WI38 (cell line): Measurements from ENCODE around the gene PKHD1.

Source experiments
- H3K4me3 ChIP-seq: 2 replicates; pipeline ENCODE4 v1.5.1; 2011; ENCODE audit warnings: low read depth, mild to moderate bottlenecking, control low read depth, low read length
- CTCF ChIP-seq: IDR thresholded peaks from 2 replicates; pipeline ENCODE4 v1.5.1; 2012; ENCODE audit warnings: low read depth, mild to moderate bottlenecking, control low read depth, low read length

Gene PKHD1

GRCh38 chr6:52117352-52117751, 29.9 kb upstream of the PKHD1 start:
- TF ChIP-seq CTCF, result no peak
- no peak overlapping the region for H3K4me3 ChIP-seq

- TF ChIP-seq CTCF, result no peak
- no peak overlapping the region for H3K4me3 ChIP-seq
These were observed 29.2 kb upstream of the PKHD1 start for GRCh38 chr6:52116605-52116948.

GRCh38 chr6:52115891-52116604, 28.6 kb upstream of the PKHD1 start:
- H3K4me3 ChIP-seq, result no peak overlapping the region
- no peak for TF ChIP-seq CTCF

GRCh38 chr6:52115145-52115741, 27.8 kb upstream of the PKHD1 start:
- H3K4me3 ChIP-seq, result no peak overlapping the region
- TF ChIP-seq CTCF, result no peak

GRCh38 chr6:52109171-52109571, 21.8 kb upstream of the PKHD1 start:
- no peak overlapping the region for H3K4me3 ChIP-seq
- TF ChIP-seq CTCF, result no peak

GRCh38 chr6:52108128-52108527, 20.7 kb upstream of the PKHD1 start:
- no peak overlapping the region for H3K4me3 ChIP-seq
- TF ChIP-seq CTCF, result no peak

- TF ChIP-seq CTCF, result no peak
- H3K4me3 ChIP-seq, result no peak overlapping the region
These were observed 19.6 kb upstream of the PKHD1 start for GRCh38 chr6:52106994-52107393.
